ENCODE measurements around the gene UBA52.

DNA sequence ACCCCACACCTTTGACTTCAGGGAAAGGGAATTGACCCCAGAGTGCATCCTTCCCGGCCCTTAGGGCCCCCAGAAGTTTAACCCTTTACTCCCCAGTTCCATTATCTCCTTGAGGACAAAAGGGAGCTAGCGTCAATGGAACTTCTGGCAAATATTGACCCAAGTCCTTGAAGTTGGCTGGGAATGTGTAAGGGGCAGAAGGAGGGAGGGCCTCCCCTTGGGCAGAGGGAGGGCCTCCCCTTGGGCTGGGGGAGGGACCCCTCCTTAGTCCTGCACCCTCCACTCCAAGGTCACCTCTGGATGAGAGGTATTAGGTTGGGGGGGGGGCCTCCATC lies 38.0 kb downstream of the UBA52 start:
- TF ChIP-seq CTCF (conservative IDR thresholded peaks at IDR 0.05; ENCODE audit: low read depth in 2 of 2) = no peak
- no peak for TF ChIP-seq CREB1 (CRISPR knock-in tag; IDR thresholded peaks at IDR 0.05; ENCODE audit: low read depth)
- TF ChIP-seq REST (IDR thresholded peaks at IDR 0.05; ENCODE audit: unreplicated experiment) = no peak
- TF ChIP-seq POLR2AphosphoS5 (IDR thresholded peaks at IDR 0.05; ENCODE audit: low read depth) = no peak
- no peak for TF ChIP-seq EZH2 (IDR thresholded peaks at IDR 0.05; ENCODE audit: low read depth, unreplicated experiment)
